ENCODE results near the gene COL28A1. TPM values are rescaled to one million over a fixed set of nuclear protein-coding genes. Genes with fewer than 3 reads are reported as not detected.

Gene COL28A1
- total RNA-seq, 4 donors from 2014 or later = 15.1 to 23.7 (median 18.3) TPM

GRCh38 chr7:7432979-7433378, 102.7 kb downstream of the COL28A1 start:
- no peaks in the 10 kb centered on the region for H3K36me3 ChIP-seq
- TF ChIP-seq POLR2A (IDR thresholded peaks at IDR 0.05; ENCODE audit: low read depth) = no peak
- no peak for TF ChIP-seq POLR2AphosphoS5 (IDR thresholded peaks at IDR 0.05)
- no peak for TF ChIP-seq EP300 (IDR thresholded peaks at IDR 0.05)
- TF ChIP-seq, protein P1, sequence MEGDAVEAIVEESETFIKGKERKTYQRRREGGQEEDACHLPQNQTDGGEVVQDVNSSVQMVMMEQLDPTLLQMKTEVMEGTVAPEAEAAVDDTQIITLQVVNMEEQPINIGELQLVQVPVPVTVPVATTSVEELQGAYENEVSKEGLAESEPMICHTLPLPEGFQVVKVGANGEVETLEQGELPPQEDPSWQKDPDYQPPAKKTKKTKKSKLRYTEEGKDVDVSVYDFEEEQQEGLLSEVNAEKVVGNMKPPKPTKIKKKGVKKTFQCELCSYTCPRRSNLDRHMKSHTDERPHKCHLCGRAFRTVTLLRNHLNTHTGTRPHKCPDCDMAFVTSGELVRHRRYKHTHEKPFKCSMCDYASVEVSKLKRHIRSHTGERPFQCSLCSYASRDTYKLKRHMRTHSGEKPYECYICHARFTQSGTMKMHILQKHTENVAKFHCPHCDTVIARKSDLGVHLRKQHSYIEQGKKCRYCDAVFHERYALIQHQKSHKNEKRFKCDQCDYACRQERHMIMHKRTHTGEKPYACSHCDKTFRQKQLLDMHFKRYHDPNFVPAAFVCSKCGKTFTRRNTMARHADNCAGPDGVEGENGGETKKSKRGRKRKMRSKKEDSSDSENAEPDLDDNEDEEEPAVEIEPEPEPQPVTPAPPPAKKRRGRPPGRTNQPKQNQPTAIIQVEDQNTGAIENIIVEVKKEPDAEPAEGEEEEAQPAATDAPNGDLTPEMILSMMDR (IDR thresholded peaks at IDR 0.05) = no peak
- no peak overlapping the region for H3K4me3 ChIP-seq
- H3K27ac ChIP-seq (replicated peaks in 1 of 4) = no peak overlapping the region
- no peak for DNase-seq (ENCODE audit: extremely low spot score)
- H3K4me1 ChIP-seq = no peaks in the 10 kb centered on the region
- intact Hi-C loops (cut with DNase I) = no loop called here
- H3K9me3 ChIP-seq = no peaks in the 10 kb centered on the region
- 96% methylated on average over 7 of the region's 7 CpGs for WGBS
- no peaks in the 10 kb centered on the region for H3K27me3 ChIP-seq

- 78% methylated on average over 4 of the region's 4 CpGs for WGBS
- Histone ChIP-seq H3K27me3 (no peaks in the 10 kb centered on the region), H3K4me1 (peaks cover 0 to 5% (median 5%) of the 10 kb centered on the region in 4 donors), H3K36me3 (no peaks in the 10 kb centered on the region), H3K9me3 (no peaks in the 10 kb centered on the region), H3K27ac (replicated peaks in 1 of 4) (no peak overlapping the region), H3K4me3 (no peak overlapping the region)
- TF ChIP-seq, protein P1 (IDR thresholded peaks at IDR 0.05) = no peak
- no peak for TF ChIP-seq POLR2A (IDR thresholded peaks at IDR 0.05; ENCODE audit: low read depth)
- no peak for TF ChIP-seq EP300 (IDR thresholded peaks at IDR 0.05)
- TF ChIP-seq POLR2AphosphoS5 (IDR thresholded peaks at IDR 0.05) = no peak
- intact Hi-C loops (cut with DNase I) = loop anchor here (5.0 kb wide), 1 partner anchor 113 kb away; no protein-coding TSS in a partner anchor
- no peak for DNase-seq (ENCODE audit: extremely low spot score)
These were observed 106.9 kb downstream of the COL28A1 start for GRCh38 chr7:7428806-7429205.

DNA sequence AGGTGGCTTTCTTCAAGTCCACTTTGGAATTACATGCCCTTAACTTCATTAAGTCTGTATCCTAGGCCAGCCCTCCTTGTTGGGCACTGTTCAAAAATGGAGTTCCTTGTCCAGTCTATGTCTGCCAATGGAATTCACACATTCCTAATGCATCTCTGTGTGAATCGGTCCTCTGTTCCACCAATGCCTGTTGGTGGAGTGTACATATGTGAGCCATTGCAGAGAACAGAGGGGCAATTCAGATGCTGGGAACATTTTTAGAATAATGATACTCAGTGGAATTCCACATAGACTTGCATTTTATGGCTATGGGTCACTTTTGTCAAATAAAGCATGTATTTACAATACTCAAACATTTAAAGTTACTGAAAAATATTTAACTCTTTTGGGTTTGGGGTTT, 108.3 kb downstream of the COL28A1 start:
- intact Hi-C loops (cut with DNase I) = loop anchor here (5.0 kb wide), 1 partner anchor 115 kb away; no protein-coding TSS in a partner anchor
- WGBS = 77% methylated on average over 1 of the region's 1 CpG
- DNase-seq (ENCODE audit: extremely low spot score) = no peak
- TF ChIP-seq, protein P1 (IDR thresholded peaks at IDR 0.05) = no peak
- TF ChIP-seq POLR2A (IDR thresholded peaks at IDR 0.05; ENCODE audit: low read depth) (no peak), POLR2AphosphoS5 (IDR thresholded peaks at IDR 0.05) (no peak), EP300 (IDR thresholded peaks at IDR 0.05) (no peak)
- Histone ChIP-seq H3K27ac (replicated peaks in 1 of 4) (no peak overlapping the region), H3K9me3 (no peaks in the 10 kb centered on the region), H3K27me3 (no peaks in the 10 kb centered on the region), H3K4me3 (no peak overlapping the region), H3K36me3 (no peaks in the 10 kb centered on the region), H3K4me1 (peaks cover 0 to 5% (median 5%) of the 10 kb centered on the region in 4 donors)

DNA sequence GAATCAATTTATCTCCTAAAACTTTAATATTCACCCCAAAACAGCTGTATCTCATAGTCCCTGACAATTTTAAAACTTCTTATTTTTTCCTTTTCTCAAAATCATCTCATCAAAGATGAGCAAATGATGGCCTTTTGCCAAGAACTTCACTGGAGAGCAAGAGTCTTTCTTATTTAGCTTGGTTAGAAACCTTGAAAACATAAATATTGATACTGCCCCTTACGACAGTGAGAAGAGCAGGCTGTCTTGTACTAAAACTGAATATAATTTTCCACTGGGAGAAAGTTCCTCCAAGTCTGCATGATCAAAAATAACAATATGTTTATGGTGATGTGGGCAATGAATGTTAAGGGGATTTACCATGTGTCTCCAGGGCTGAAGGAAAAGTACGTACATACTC, 109.0 kb downstream of the COL28A1 start:
- intact Hi-C loops (cut with DNase I) = loop anchor here (5.0 kb wide), 1 partner anchor 116 kb away; no protein-coding TSS in a partner anchor
- H3K27ac ChIP-seq (replicated peaks in 1 of 4) = no peak overlapping the region

More for the DNA sequence above, 109.0 kb downstream of the COL28A1 start:
- Histone ChIP-seq H3K36me3 (no peaks in the 10 kb centered on the region), H3K4me3 (no peak overlapping the region), H3K9me3 (no peaks in the 10 kb centered on the region), H3K27me3 (no peaks in the 10 kb centered on the region), H3K4me1 (peaks cover 0 to 5% (median 5%) of the 10 kb centered on the region in 4 donors)
- TF ChIP-seq POLR2AphosphoS5 (IDR thresholded peaks at IDR 0.05) (no peak), EP300 (IDR thresholded peaks at IDR 0.05) (no peak), POLR2A (IDR thresholded peaks at IDR 0.05; ENCODE audit: low read depth) (no peak)
- TF ChIP-seq, protein P1 (IDR thresholded peaks at IDR 0.05) = no peak
- DNase-seq (ENCODE audit: extremely low spot score) = no peak
- 73% methylated on average over 2 of the region's 2 CpGs for WGBS
